HL-60 (cell line): Measurements from ENCODE around the gene SYT11.

Experiments
- CTCF ChIP-seq: IDR thresholded peaks from one replicate; pipeline ENCODE4 v1.5.1; 2011; ENCODE audit warnings: low read length, control low read depth, inconsistent platforms; ENCODE audit not compliant: insufficient read depth
- GABPA ChIP-seq: IDR thresholded peaks from 2 replicates; pipeline ENCODE4 v1.6.1; 2012; ENCODE audit warnings: low read depth
- POLR2AphosphoS5 ChIP-seq: IDR thresholded peaks from 2 replicates; pipeline ENCODE4 v1.6.1; 2012; ENCODE audit warnings: low read depth
- REST ChIP-seq: IDR thresholded peaks from 2 replicates; pipeline ENCODE4 v1.6.1; 2012; ENCODE audit warnings: low read depth; ENCODE audit not compliant: insufficient replicate concordance
- SPI1 ChIP-seq: IDR thresholded peaks from 2 replicates; pipeline ENCODE4 v1.6.1; 2012; ENCODE audit warnings: low read depth, mild to moderate bottlenecking, borderline replicate concordance

- no peak for TF ChIP-seq CTCF
- no peak for TF ChIP-seq POLR2AphosphoS5
- TF ChIP-seq SPI1 = no peak
- TF ChIP-seq REST = no peak
- TF ChIP-seq GABPA = no peak
Observed at GRCh38 chr1:155856257-155856974, 3.0 kb upstream of the SYT11 start.
